ENCODE data around the gene ASMTL.
"Not testable (repeated sequence)": the region's sequence is repeated elsewhere in the genome, so short reads cannot be mapped to it uniquely, and the experiment has no call there.

ASMTL gene

DNA sequence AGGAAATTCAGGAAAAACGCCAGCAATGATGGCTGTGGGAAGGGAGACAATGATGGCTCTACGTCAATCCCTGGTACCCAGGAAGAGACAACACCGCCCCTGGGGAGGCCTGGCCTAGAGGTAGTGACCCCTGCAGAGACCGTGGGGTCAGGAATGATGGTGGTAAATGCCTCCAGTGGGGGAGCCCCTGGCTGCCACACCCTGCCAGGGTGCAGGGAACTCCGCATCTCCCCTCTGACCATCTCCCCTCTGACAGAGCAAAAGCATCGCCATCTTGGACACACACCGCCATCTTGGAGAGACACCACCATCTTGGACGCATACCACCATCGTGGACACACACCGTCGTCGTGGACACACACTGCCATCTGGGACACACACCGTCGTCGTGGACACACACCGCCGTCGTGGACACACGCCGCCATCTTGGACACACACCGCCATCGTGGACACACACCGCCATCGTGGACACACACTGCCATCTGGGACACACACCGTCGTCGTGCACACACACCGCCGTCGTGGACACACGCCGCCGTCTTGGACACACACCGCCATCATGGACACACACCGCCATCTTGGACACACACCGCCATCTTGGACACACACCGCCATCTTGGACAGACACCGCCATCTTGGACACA is 9.9 kb downstream of the ASMTL start:
- H3K9me3 ChIP-seq (replicated peaks in 1 of 11) = peaks cover 65 to 91% (median 85%) of the 10 kb centered on the region in 11 experiments
- H3K9ac ChIP-seq = no peak overlapping the region
- peaks cover 64 to 91% (median 83%) of the 10 kb centered on the region in 11 experiments for H3K36me3 ChIP-seq
- H3K27ac ChIP-seq = no peak overlapping the region
- no peak overlapping the region for H3K4me3 ChIP-seq
- no peak for TF ChIP-seq Cebpa-rat (IDR thresholded peaks at IDR 0.05)
- no peaks in the 10 kb centered on the region for H3K27me3 ChIP-seq
- H3K4me1 ChIP-seq = peaks cover 0 to 16% (median 11%) of the 10 kb centered on the region in 10 experiments; a peak in 15 of 20 replicates
- peaks cover 0 to 10% (median 0%) of the 10 kb centered on the region in 11 experiments; a peak in 5 of 22 replicates for H4K20me1 ChIP-seq
- H3K4me2 ChIP-seq = no peak overlapping the region

DNA sequence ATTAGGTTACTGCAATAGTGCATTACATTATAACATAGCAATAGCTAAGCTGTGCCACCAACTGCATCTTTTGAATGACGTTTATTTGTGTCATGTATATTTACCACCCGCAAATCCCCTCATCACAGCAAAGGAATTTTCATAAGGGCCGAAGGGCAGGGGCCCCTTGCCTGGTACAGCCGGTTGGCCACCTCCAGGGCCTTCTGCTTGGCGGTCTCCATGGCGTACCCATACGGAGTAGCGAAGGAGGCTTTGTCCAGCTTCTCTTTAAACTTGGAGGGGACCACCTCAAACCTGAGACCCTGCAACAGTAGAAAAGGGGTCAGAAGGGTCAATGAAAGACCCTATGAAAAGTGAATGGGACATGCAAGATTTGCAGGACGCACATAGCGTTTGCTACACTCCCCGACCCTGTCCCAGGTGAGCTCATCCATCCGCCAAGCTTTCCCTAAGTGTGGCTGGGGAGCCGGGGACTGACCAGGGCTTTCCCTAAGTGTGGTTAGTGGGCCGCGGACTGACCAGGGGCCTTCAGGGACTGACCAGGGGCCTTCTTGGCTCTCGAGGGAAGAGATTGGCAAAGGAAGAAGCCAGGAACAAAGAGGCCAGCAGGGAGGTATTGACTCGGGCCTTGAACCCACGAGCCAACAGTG is 10.6 kb downstream of the ASMTL start:
- Histone ChIP-seq H3K4me3 (no peak overlapping the region), H3K4me1 (peaks cover 0 to 9% (median 6%) of the 10 kb centered on the region in 10 experiments; a peak in 15 of 20 replicates), H4K20me1 (peaks cover 0 to 10% (median 0%) of the 10 kb centered on the region in 11 experiments; a peak in 5 of 22 replicates), H3K27ac (no peak overlapping the region), H3K36me3 (peaks cover 71 to 91% (median 85%) of the 10 kb centered on the region in 11 experiments), H3K27me3 (no peaks in the 10 kb centered on the region), H3K4me2 (no peak overlapping the region), H3K9me3 (replicated peaks in 1 of 11) (peaks cover 58 to 91% (median 82%) of the 10 kb centered on the region in 11 experiments), H3K9ac (no peak overlapping the region)
- no peak for TF ChIP-seq Cebpa-rat (IDR thresholded peaks at IDR 0.05)

DNA sequence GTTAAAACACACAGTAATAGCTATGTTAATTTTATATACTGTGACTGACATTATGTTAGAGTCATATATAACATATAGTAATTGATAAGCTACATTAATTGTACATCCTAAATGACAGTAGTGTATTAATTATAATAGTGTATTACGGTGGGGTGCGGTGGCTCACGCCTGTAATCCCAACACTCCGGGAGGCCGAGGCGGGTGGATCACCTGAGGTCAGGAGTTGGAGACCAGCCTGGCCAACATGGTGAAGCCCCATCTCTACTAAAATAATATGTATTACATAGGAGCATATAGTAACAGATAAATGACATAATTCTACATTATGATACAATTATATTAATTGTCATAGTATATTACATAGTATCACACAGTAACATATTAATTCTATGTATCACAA is 12.2 kb downstream of the ASMTL start:
- Histone ChIP-seq H3K36me3 (peaks cover 86 to 96% (median 92%) of the 10 kb centered on the region in 11 experiments), H3K4me3 (no peak overlapping the region), H3K4me2 (no peak overlapping the region), H3K9me3 (replicated peaks in 1 of 11) (peaks cover 51 to 84% (median 80%) of the 10 kb centered on the region in 11 experiments), H3K27me3 (no peaks in the 10 kb centered on the region), H3K9ac (no peak overlapping the region), H3K4me1 (no peaks in the 10 kb centered on the region), H4K20me1 (peaks cover 0 to 10% (median 0%) of the 10 kb centered on the region in 11 experiments; a peak in 7 of 22 replicates), H3K27ac (no peak overlapping the region)
- no peak for TF ChIP-seq Cebpa-rat (IDR thresholded peaks at IDR 0.05)

- Histone ChIP-seq H3K36me3 (peaks cover 72 to 90% (median 87%) of the 10 kb centered on the region in 11 experiments), H3K9ac (no peak overlapping the region), H3K4me2 (no peak overlapping the region), H4K20me1 (peaks cover 0 to 7% (median 0%) of the 10 kb centered on the region in 11 experiments; a peak in 2 of 22 replicates), H3K9me3 (replicated peaks in 1 of 11) (peaks cover 13 to 40% (median 37%) of the 10 kb centered on the region in 11 experiments; a peak in 19 of 22 replicates), H3K27me3 (no peaks in the 10 kb centered on the region), H3K4me3 (no peak overlapping the region), H3K4me1 (no peaks in the 10 kb centered on the region), H3K27ac (no peak overlapping the region)
- TF ChIP-seq Cebpa-rat (IDR thresholded peaks at IDR 0.05) = no peak
Measured at GRCh38 chrX:1435241-1435895, 17.3 kb downstream of the ASMTL start.

DNA sequence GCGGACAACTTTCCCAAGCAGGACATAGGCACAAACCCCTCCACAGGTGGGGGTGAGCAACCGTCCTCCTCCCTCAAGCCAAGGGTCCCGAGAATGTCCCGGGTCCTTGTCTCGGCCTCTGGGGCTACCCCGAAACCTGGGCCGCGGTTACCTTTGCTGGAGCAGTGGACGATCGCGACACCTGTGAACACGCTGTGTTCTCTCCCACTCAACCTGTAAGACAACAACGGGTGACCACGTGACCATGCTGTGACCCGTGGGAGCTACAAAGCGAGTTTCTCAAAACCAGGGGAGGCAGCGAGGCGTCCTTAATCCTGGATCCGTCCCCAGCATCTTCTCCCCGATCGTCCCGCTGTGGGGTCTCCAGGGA is 17.9 kb downstream of the ASMTL start:
- H3K27ac ChIP-seq = no peak overlapping the region
- H4K20me1 ChIP-seq = peaks cover 0 to 7% (median 0%) of the 10 kb centered on the region in 11 experiments; a peak in 2 of 22 replicates
- H3K4me1 ChIP-seq = no peaks in the 10 kb centered on the region
- no peak for TF ChIP-seq Cebpa-rat (IDR thresholded peaks at IDR 0.05)
- H3K9me3 ChIP-seq (replicated peaks in 1 of 11) = peaks cover 11 to 35% (median 32%) of the 10 kb centered on the region in 11 experiments; a peak in 19 of 22 replicates
- H3K4me2 ChIP-seq = no peak overlapping the region
- H3K36me3 ChIP-seq = peaks cover 71 to 90% (median 87%) of the 10 kb centered on the region in 11 experiments
- H3K4me3 ChIP-seq = no peak overlapping the region
- no peak overlapping the region for H3K9ac ChIP-seq
- H3K27me3 ChIP-seq = no peaks in the 10 kb centered on the region

- no peak for TF ChIP-seq Cebpa-rat (IDR thresholded peaks at IDR 0.05)
Measured at GRCh38 chrX:1433646-1434357, 18.9 kb downstream of the ASMTL start.

DNA sequence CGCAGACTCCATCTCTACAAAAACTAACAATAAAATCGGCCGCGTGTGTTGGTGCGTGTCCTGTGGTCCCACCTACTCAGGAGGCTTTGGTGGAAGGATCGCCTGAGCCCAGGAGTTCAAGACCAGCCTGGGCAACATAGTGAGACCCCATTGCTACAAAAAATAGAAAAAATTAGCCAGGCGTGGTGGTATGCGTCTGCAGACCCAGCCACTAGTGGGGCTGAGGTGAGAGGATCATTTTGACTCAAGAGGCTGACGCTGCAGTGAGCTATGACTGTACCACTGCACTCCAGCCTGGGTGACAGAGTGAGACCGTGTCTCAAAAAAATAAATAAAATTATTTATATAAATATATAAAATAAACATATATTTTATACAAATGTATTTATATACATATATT is 22.3 kb downstream of the ASMTL start:
- H3K4me3 ChIP-seq = no peak overlapping the region
- TF ChIP-seq Cebpa-rat (IDR thresholded peaks at IDR 0.05) = no peak
- H3K9ac ChIP-seq = no peak overlapping the region
- no peaks in the 10 kb centered on the region for H3K4me1 ChIP-seq
- H3K36me3 ChIP-seq = peaks cover 51 to 89% (median 71%) of the 10 kb centered on the region in 11 experiments
- peaks cover 3 to 11% (median 9%) of the 10 kb centered on the region in 11 experiments; a peak in 18 of 22 replicates for H3K9me3 ChIP-seq (replicated peaks in 1 of 11)
- peaks cover 0 to 5% (median 0%) of the 10 kb centered on the region in 11 experiments; a peak in 2 of 22 replicates for H4K20me1 ChIP-seq
- H3K27ac ChIP-seq = no peak overlapping the region
- H3K4me2 ChIP-seq = no peak overlapping the region
- no peaks in the 10 kb centered on the region for H3K27me3 ChIP-seq

More at GRCh38 chrX:1433646-1434357, 18.9 kb downstream of the ASMTL start:
- Histone ChIP-seq H3K4me1 (no peaks in the 10 kb centered on the region), H3K9ac (no peak overlapping the region), H3K36me3 (peaks cover 60 to 90% (median 78%) of the 10 kb centered on the region in 11 experiments), H3K4me2 (no peak overlapping the region), H4K20me1 (peaks cover 0 to 7% (median 0%) of the 10 kb centered on the region in 11 experiments; a peak in 2 of 22 replicates), H3K9me3 (replicated peaks in 1 of 11) (peaks cover 2 to 24% (median 21%) of the 10 kb centered on the region in 11 experiments; a peak in 19 of 22 replicates), H3K27ac (no peak overlapping the region), H3K27me3 (no peaks in the 10 kb centered on the region), H3K4me3 (no peak overlapping the region)

- H3K36me3 ChIP-seq = peaks cover 46 to 80% (median 64%) of the 10 kb centered on the region in 11 experiments
Measured at GRCh38 chrX:1427756-1428155, 25.0 kb downstream of the ASMTL start.

DNA sequence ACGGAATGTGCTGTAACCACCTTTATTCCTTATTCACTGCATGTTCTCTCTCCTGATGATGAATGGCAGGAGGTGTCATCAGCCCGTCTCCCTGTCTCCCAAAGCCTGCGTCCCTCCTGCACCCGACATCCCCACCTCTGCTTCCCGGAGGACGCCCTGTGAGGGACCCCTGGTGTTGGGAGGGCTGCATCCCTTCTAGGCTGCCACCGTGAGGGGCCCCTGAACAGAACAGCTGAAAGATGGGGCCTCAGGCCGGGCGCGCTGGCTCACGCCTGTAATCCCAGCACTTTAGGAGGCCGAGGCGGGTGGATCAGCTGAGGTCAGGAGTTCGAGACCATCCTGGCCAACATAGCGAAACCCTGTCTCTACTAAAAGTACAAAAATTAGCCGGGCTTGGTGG is 26.4 kb downstream of the ASMTL start:
- peaks cover 53 to 82% (median 68%) of the 10 kb centered on the region in 11 experiments for H3K36me3 ChIP-seq
- H3K9ac ChIP-seq, H3K4me3 ChIP-seq, H3K4me1 ChIP-seq, H3K4me2 ChIP-seq, H3K27ac ChIP-seq, H4K20me1 ChIP-seq, H3K27me3 ChIP-seq: not testable (repeated sequence)
- peaks cover 34 to 50% (median 40%) of the 10 kb centered on the region in 11 experiments for H3K9me3 ChIP-seq (replicated peaks in 1 of 11)

More at GRCh38 chrX:1427756-1428155, 25.0 kb downstream of the ASMTL start:
- H3K9me3 ChIP-seq (replicated peaks in 1 of 11) = peaks cover 20 to 36% (median 26%) of the 10 kb centered on the region in 11 experiments
- H3K4me3 ChIP-seq = no peak overlapping the region
- H4K20me1 ChIP-seq = no peaks in the 10 kb centered on the region
- H3K27me3 ChIP-seq = no peaks in the 10 kb centered on the region
- no peak overlapping the region for H3K4me2 ChIP-seq
- no peaks in the 10 kb centered on the region for H3K4me1 ChIP-seq
- no peak for TF ChIP-seq Cebpa-rat (IDR thresholded peaks at IDR 0.05)
- no peak overlapping the region for H3K9ac ChIP-seq
- H3K27ac ChIP-seq = no peak overlapping the region
